HG02981 (cell line): ENCODE measurements around the gene GLIS2.

Source experiments
- ATAC-seq: cut with Tn5 transposase; IDR thresholded peaks from one replicate; pipeline ENCODE4 v1.9.1; 2021; ENCODE audit warnings: mild to moderate bottlenecking, moderate library complexity; ENCODE audit not compliant: unreplicated experiment

GLIS2 gene

DNA sequence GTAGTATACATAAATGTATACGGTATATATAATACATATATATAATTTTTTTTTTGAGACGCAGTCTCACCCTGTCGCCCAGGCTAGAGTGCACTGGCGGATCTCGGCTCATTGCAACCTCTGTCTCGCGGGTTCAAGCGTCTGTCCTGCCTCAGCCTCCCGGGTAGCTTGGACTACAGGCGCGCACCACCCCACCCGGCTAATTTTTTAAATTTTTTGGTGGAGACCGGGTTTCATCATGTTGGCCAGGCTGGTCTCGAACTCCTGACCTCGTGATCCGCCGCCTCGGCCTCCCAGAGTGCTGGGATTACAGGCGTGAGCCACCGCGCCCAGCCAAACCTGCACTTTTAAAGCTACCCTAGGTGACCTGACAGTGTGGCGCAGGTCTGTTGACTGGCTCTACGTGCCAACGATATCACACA, 34.5 kb downstream of the GLIS2 start:
- ATAC-seq = no peak

DNA sequence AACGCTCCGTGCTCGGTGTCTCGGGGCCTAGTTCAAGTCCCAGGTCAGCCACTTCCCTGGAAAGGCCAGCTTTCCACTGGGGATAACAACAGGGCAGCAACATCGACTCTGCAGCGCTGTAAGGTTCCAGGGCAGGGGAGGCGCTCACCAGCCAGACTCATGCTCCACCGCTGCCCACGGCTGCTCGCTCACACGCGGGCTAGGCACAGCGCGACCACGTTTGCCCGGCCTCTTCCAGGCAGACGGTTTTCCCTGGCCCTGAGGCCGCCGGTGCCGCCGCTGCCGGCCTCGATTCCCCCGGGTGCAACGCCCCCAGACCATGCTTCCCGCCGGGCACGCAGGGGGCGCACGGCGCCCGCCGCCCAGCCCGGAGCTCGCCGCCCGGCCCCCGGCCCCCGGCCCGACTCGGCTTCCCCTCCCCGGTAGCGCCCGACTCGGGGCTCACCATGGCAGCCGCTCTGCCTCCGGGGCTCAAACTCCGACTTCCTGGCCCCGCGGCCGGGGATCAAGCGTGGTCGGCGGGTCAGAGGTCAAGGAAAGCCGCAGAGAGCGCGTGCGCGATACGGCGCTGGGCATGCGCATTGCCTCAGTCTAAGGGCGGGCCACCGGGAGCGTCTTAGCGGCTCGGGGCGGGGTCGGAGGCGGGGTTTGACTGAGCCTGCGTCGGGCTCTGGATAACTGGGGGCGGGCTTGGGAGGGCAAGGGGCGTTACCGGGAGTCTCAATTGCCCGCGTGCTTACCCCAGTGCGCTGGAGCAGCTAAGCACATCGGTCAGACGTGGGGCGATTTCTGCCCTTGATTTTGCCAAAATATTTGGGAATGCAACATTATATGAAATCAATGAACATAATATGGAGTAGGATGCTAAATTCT, 35.2 kb downstream of the GLIS2 start, which contains the start of gene PAM16:
TSS of gene PAM16 (minus strand) at position 535 of the 873 bp plus-strand sequence. CDS start at position 448, 87 bp downstream.
- peak; percentile 94 for ATAC-seq

DNA sequence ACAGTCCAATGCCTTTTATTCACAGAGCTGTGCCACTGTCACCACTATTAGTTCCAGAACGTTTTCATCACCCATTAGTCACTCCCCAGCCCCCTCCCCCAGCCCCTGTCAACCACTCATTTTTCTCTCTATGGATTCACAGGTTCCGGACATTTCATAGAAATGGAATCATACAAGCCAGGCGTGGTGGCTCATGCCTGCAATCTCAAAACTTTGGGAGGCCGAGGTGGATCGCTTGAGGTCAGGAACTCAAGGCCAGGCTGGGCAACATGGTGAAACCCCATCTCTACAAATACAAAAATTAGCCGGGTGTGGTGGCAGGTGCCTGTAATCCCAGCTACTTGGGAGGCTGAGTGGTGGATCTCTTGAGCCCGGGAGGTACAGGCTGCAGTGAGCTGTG, 36.0 kb downstream of the GLIS2 start:
- ATAC-seq = no peak

DNA sequence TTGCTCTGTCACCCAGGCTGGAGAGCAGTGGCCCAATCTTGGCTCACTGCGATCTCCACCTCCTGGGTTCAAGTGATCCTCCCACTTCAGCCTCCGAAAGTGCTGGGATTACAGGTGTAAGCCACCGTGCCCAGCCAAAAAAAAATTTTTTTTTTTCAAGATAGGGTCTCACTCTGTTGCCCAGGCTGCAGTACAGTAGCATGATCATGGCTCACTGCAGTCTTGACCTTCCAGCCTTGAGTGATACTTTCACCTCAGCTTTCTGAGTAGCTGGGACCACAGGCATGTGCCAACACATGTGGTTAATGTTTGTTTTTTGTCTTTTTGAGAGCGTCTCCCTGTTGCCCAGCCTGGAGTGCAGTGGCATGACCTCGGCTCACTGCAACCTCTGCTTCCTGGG, 37.0 kb downstream of the GLIS2 start:
- ATAC-seq = no peak

DNA sequence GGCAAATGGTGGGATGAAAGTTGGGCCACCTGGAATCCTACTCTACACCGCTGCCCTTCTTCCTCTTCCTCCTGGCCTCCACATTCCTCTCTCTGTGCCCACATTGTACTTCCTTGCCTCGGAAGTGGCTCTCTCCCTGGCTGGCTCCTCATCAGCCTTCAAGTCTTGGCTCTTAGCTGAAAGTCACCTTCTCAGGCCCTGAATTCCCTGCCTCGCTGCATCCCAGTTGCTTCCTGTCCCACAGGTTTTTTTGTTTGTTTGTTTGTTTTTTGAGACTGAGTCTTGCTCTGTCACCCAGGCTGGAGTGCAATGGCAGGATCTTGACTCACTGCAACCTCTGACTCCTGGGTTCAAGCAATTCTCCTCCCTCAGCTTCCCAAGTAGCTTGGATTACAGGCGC, 37.8 kb downstream of the GLIS2 start:
- ATAC-seq = no peak

DNA sequence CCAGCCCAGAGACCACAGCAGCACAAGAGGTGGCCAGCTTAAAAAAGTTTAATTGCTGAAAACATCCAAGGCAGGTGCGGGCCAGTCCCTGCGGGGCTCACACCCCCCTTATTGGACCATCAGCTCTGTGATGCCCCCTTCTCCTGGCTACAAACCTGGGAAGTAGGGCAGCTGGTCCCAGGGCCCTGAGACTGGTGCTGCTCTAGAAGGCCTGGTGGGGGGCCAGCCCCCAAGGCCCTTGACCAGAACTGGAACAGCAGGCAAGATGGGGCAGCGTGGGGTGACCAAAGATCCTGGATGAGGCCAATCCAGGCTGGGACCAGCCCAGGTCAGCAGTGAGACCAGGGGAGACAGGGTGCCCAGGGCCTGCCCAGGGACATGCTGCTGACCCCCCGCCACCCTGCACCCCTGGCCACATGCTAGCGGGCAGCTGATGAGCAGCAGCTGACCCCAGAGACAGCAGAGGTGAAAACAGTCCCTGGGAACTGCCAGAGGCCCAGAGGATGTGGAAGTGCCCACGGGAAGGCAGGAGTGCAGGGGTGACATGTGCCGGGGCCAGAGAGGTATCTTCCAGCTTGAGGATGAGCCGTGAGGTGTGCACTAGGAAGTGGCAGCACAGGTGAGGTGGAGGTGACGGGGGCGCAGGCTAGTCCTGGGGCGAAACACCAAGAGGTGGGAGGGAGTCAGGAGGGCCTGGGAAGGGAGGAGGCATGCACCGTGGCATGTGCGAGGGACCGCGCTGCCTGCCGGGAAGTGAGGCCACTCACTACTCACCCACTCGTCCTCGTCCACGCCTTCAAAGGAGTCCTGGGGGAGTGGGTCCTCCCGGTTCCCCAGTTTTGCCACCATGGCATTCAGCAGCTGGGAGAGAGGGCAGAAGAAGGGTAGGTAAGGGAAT, 38.9 kb downstream of the GLIS2 start:
- no peak for ATAC-seq

DNA sequence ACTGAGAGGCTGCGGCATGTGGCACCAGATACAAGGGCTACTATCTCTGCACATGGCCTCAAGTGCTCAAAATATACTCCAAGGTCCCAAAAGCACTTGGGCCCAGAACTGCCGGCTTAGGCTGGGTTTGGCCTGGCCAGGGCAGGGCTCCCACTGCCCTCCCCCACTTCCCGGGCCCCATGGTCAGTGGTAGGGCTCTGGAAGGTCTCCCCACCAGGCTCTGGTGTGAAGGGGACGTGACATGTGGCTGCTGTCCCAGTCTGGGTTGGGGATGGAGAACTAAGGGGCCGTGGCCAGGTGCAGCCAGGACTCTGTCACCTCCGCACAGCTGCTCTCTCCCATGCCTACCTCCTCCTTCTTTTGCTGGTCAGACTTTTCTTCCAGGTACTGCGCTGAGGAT, 41.0 kb downstream of the GLIS2 start:
- ATAC-seq = no peak

DNA sequence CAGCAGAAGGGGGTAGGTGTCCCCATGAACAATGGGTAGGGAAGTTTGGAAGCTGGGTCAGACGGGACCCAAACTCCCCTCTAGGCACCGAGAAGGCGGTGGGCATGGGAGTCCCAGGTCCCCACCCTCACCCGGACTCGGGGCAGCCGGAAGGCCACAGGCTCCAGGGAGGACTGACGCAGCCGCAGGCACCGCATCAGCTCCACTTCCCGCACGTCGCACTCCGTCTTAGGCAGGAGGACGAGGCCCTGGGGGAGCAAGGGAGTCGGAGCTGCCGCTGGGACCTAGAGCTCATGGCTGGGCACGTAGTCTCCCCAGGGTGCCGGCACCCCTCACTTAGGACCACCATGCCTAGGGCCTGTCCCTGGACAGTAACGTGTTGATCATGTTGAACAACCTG, 42.4 kb downstream of the GLIS2 start:
- no peak for ATAC-seq

DNA sequence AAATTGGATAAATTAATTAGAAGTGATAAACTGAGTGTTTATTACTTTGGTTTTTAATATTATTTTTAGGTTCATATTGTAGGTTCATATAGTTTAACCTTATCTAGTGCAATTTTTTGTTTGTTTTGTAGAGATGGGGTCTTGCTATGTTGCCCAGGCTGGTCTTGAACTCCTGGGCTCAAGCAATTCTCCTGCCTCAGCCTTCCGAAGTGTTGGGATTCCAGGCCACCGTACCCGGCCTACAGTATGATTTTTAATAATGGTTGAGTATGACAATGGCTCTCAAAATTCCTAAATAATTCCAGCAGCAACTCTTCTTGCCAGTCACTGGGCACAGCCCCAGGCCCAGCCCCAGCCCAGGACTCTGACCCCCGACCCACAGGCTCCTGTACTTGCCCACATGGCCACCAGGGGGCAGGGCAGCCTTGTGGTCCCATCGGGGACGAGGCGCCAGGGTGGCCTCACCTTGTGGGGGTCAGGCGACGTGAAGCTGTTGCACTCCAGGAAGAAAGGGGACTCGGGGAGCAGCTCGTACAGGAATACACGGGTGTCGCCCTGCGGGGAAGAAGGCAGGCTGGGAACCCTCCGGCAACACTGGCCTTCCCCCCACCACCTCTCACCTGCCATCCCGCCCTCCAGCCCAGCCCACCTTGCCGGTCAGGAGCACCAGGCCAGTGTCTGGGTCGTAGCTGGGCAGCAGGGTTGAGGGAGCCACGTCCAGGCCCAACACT, 43.1 kb downstream of the GLIS2 start:
- ATAC-seq = no peak

DNA sequence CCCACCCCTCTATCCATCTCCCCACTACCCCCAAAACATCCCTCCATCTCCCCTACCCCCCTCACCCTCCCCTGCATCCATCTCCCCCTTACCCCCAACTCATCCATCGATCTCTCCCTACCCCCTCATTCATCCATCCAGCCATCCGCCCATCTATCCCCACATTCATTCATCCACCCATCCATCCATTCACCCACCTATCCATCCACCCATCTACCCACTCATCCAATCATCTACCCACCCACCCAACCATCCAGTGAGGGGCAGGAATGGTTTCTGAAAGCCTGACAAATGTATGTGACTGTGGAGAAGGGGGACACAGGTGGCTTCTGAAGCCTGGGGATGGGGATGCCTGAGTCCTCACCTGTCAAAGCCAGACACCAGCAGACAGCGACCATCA, 44.0 kb downstream of the GLIS2 start:
- ATAC-seq = no peak

DNA sequence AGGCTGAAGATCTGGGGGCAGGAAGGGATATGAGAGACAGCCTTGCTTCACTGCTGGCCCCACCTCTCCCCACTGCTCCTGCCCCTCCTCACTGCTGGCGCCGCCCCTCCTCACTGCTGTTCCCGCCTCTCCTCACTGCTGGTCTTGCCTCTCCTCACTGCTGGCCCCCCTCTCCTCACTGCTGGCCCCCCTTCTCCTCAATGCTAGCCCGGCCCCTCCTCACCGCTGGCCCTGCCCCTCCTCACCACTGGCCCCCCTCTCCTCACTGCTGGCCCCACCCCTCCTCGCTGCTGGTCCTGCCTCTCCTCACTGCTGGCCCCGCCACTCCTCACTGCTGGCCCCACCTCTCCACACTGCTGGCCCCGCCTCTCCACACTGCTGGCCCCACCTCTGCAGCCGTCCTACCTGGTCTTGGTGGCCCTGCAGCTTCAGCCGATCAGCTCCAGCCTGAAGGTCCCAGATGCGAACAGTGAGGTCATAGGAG, 44.7 kb downstream of the GLIS2 start:
- no peak for ATAC-seq

DNA sequence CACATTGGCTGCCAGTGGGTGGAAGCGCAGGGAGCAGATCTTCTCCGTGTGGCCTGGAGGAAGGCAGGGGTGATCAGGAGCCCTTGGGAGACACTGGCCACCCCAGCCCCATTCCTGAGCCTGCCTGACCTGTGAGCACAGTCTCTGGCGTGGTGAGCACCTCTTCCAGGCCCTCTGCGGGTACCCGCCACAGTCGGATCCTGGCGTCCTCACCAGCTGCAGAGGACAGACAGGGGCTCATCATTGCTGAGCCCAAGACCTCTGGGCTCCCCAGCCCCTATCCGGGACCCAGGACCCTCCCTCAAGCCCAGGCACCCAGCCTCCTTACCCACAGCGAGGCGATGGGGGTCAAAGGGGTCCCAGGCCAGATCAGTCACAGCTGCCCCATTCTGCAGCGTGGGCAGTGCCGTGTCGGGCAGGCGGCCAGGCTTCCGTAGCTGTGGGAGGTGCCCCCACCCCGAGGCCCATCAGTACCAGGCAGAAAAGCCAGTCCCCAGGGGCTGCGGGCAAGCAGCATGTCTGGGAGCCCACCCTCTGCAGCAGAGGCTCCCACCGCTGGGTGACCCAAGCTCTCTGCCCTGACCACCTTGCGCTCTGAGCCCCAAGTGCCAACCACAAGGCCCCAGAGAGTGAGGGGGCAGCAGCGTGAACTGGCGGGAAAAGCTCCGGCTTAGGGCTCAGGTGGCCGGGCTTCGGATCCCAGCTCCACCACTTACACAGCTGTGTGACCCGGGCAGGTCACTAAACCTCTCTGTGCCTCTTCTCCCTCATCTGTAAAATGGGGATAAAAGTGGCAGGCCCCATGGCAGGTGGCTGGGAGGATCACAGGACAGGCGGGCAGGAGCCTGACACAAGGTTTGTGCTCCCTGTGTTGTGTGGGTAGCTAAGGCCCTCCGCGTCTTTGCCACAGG, 45.4 kb downstream of the GLIS2 start:
- ATAC-seq = no peak

DNA sequence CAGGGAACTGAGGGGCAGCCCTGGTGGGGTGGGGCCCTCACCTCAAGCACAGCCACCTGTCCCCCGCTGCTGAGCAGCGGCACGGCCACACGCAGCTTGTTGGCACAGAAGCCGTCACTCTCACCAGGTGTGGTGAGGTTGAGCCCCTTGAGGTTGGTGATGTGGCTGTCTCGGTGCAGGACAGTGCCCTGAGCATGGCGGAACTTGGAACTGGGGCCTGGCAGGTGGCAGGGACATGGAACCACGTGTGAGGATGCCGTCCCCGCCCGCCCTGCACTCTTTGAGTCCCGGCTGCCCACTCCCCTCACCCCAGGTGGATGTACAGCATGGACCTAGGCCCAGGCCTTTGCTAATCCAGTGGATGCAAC, 46.1 kb downstream of the GLIS2 start:
- ATAC-seq = no peak

DNA sequence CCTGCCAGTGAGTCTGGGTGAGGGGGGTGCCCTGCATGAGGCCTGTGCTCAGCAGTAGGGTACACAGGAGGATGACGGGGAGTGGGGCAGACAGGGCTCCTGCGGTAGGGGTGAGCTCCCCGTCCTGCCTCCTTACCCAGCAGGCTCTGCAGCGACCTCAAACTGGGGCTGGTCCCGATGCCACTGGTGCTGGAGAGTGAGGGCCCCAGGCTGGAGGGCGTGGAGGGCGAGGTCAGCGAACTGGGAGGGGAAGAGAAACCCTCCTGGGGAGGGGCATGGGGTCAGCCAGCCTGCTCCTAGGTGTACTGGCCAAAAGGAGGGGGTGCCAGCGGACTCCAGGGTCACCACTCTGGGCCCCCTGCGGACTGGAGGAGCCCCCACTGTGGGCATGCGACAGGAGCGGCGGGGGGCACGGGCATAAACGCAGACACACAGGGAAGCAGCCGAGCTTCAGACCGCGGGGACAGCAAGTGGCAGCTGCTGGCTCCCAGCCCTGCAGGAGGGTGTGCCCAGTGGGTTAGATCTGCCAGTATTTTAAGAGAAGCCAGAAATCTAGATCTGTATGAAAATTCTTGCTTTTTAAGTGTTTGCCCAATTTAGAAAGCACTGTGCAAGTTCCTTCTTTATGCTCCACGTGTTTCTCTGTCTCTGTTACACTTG, 46.7 kb downstream of the GLIS2 start:
- ATAC-seq = no peak

DNA sequence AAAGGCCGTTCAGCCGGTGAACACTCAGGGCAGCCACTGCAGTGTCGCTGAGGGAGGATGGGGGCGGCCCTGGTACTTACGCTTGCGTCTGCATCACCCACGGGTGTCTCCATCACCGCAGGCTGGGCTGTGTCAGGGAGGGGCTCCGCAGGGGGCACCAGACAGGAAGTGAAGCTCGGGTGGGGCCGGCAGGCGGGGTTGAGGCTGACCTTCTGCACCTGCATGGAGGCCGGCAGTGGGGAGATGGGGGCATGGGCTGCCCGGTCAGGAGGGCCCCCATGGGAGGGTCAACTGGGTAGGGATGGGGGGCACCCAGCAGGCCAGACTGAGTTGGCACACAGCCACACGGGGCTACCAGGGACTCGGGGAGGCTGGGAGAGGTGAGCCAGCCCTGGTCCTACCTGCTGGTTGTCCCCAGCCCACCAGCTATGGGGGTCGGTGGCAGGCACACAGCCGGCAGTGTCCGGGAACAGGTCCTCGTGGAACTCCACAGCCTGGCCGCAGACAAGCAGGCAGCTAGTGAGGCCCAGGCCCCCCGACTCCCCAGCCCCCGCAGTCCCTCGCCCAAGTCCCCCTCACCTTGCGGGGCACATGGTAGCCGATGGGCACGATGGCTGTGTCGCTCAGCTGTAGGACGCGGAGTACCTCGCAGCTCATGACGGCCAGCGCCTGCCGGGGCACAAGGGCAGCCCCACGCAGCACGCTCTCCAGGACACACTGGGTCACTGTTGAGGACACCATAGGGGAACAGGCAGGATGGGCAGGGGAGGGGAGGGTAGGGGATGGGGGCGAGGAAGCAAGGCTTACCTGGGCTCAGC, 48.5 kb downstream of the GLIS2 start:
- no peak for ATAC-seq

DNA sequence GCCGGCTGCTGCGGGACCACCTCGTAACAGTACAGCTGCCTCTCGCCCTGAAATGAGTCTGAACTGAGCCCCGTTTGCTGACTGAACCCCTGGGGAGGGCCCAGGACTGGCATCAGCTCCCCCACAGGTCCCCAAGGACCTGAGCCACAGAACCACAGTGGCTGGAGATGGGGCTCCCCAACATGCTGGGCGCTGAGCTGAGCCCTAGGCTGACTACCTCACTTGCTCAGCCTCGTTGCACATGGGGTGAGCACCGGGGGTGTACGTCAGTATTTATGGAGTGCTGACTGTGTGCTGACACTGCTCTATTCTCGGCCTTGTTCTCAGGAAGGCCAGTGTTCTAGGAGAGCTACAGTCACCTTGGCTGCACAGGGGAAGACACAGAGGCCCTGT, 49.1 kb downstream of the GLIS2 start:
- ATAC-seq = peak; percentile 60

DNA sequence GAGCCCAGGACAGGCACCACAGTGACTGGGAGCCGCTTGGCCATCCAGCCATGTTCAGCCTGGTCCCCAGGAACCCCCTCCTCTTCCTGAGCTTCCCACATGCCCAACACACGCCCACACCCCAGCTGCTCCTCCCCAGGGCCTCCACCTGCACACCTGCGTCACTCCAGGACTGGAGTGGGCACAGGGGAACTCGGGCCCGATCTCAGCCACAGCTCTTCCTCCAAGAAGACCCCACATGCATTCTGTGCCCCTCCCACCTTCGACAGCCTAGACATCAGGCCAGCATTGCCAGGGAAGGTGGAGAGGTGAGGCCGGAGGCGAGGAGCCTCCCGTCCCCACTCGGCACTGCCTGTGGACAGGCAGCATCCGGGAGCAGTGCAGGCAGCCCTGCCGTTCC, 49.7 kb downstream of the GLIS2 start:
- ATAC-seq = no peak

DNA sequence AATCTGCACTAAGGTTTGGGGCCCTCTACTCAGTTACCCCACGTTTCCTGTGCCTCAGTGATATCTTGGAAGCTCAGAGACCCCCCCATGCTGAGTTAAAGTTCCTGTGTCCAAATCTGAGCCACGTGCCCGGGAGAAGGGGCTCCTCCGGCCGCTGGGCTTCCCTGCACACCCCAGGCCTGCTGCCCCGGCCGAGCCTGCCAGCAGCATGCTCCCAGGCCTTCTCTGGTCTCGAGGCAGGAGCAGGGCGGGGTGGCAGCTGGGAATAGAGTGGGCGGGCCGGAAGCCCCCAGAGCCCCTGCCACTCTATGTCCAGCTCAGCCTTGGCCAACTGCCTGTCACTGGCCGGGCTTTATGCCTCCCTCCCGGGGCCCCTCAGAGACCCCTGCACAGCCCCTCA, 50.1 kb downstream of the GLIS2 start:
- no peak for ATAC-seq

DNA sequence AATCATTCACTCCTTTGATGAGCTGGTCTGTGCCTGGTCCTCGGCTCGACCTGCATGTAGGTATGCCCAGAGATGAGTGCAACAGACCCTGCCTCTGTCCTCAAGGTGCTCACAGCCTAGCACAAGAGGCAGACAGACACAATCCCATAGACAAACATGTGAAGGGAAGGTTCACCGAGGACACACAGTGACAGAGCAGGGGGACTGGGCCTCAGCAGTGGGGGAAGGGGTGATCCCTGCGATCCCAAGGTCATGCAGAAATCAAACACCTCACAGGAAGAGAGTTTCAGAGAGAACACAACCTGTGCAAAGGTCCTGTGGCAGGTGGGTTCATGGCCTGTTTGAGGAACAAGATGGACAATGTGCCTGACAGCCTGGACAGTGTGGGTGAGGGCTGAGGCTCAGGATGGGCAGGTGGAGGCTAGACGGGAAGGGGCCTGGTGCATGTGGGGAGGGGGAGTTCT, 51.6 kb downstream of the GLIS2 start:
- ATAC-seq = no peak
